SU-DHL-6 (cell line): ENCODE data around the gene SDK2.

Experiments
- H2AFZ ChIP-seq: fragments of 200-600 bp; sonication (generic); 2 replicates; pipeline ENCODE4 v1.6.1; 2014; ENCODE audit warnings: low read depth, mild to moderate bottlenecking, moderate library complexity, mixed read lengths, antibody characterized with exemption, low read length; ENCODE audit not compliant: severe bottlenecking
- H3F3A ChIP-seq: fragments of 200-600 bp; shearing (Covaris generic); 2 replicates; pipeline ENCODE4 v1.6.0; 2016; ENCODE audit warnings: antibody characterized with exemption, mild to moderate bottlenecking; ENCODE audit not compliant: insufficient read depth
- H3K27ac ChIP-seq: fragments of 200-600 bp; sonication (generic); 2 replicates; pipeline ENCODE4 v1.5.1; 2016; ENCODE audit warnings: low read depth, mild to moderate bottlenecking, low read length, moderate library complexity, mixed read lengths
- H3K27me3 ChIP-seq: fragments of 200-600 bp; sonication (generic), shearing (Covaris generic); 2 replicates; pipeline ENCODE4 v1.6.0; 2014; ENCODE audit warnings: mild to moderate bottlenecking, low read length
- H3K36me3 ChIP-seq: fragments of 200-600 bp; sonication (generic); 2 replicates; pipeline ENCODE4 v1.6.1; 2014; ENCODE audit warnings: mild to moderate bottlenecking, low read length, mixed read lengths
- H3K4me2 ChIP-seq: fragments of 300-600, 200-600 bp; shearing (Covaris generic), sonication (generic); 2 replicates; pipeline ENCODE4 v1.6.0; 2014; ENCODE audit warnings: low read length, low read depth, mild to moderate bottlenecking; ENCODE audit not compliant: poor library complexity, severe bottlenecking
- H3K4me3 ChIP-seq: fragments of 200-600 bp; sonication (generic); 2 replicates; pipeline ENCODE4 v1.5.1; 2014; ENCODE audit warnings: antibody characterized with exemption, low read length, mild to moderate bottlenecking, mixed read lengths; ENCODE audit not compliant: insufficient read depth, poor library complexity, severe bottlenecking
- H3K79me2 ChIP-seq: fragments of 200-600 bp; sonication (generic); 2 replicates; pipeline ENCODE4 v1.6.1; 2014; ENCODE audit warnings: mild to moderate bottlenecking, low read length, moderate library complexity; ENCODE audit not compliant: insufficient read depth
- H3K9ac ChIP-seq: fragments of 200-600 bp; sonication (generic); 2 replicates; pipeline ENCODE4 v1.7.0; 2014; ENCODE audit warnings: mild to moderate bottlenecking, low read length
- H3K9me2 ChIP-seq: fragments of 200-600 bp; sonication (generic); replicated peaks from 2 replicates; pipeline ENCODE4 v1.6.1; 2014; ENCODE audit warnings: low read length; ENCODE audit not compliant: insufficient read depth
- H3K9me3 ChIP-seq: fragments of 200-600 bp; sonication (generic); 2 replicates; pipeline ENCODE4 v1.6.1; 2014; ENCODE audit warnings: low read length, mixed read lengths; ENCODE audit not compliant: insufficient read depth
- H4K20me1 ChIP-seq: fragments of 200-600 bp; sonication (generic); 2 replicates; pipeline ENCODE4 v1.6.1; 2014; ENCODE audit warnings: low read depth, mild to moderate bottlenecking, antibody characterized with exemption, low read length, moderate library complexity, mixed read lengths
- CTCF ChIP-seq: fragments of 200-600 bp; sonication (generic); IDR thresholded peaks from one replicate; pipeline ENCODE4 v1.5.1; 2017; ENCODE audit warnings: antibody characterized with exemption, mild to moderate bottlenecking, low read length, moderate library complexity; ENCODE audit not compliant: insufficient read depth, poor library complexity, severe bottlenecking
- EZH2phosphoT487 ChIP-seq: fragments of 200-600 bp; sonication (generic), shearing (Covaris generic); conservative IDR thresholded peaks from 2 replicates; pipeline ENCODE4 v1.6.1; 2018; ENCODE audit warnings: mild to moderate bottlenecking, antibody characterized with exemption, low read length, moderate library complexity, mixed read lengths

SDK2 gene

GRCh38 chr17:73595931-73596330, 48.3 kb downstream of the SDK2 start:
- Histone ChIP-seq H4K20me1 (no peaks in the 10 kb centered on the region), H2AFZ (no peak overlapping the region), H3K27me3 (no peaks in the 10 kb centered on the region), H3K9me3 (no peaks in the 10 kb centered on the region), H3K79me2 (no peaks in the 10 kb centered on the region), H3F3A (no peaks in the 10 kb centered on the region), H3K27ac (no peak overlapping the region), H3K4me2 (no peak overlapping the region), H3K9ac (no peak overlapping the region), H3K4me3 (no peak overlapping the region), H3K36me3 (no peaks in the 10 kb centered on the region), H3K9me2 (no peaks in the 10 kb centered on the region)
- TF ChIP-seq CTCF (no peak), EZH2phosphoT487 (no peak)

- no peaks in the 10 kb centered on the region for H3K36me3 ChIP-seq
- H3K9me2 ChIP-seq = no peaks in the 10 kb centered on the region
- no peak overlapping the region for H3K4me3 ChIP-seq
- TF ChIP-seq CTCF (peak; percentile 48), EZH2phosphoT487 (no peak)
- no peaks in the 10 kb centered on the region for H3K9me3 ChIP-seq
- H2AFZ ChIP-seq = no peak overlapping the region
- no peak overlapping the region for H3K9ac ChIP-seq
- no peaks in the 10 kb centered on the region for H4K20me1 ChIP-seq
- no peaks in the 10 kb centered on the region for H3F3A ChIP-seq
- H3K79me2 ChIP-seq = no peaks in the 10 kb centered on the region
- H3K27ac ChIP-seq = no peak overlapping the region
- no peaks in the 10 kb centered on the region for H3K27me3 ChIP-seq
- H3K4me2 ChIP-seq = no peak overlapping the region
These were observed 48.8 kb downstream of the SDK2 start for GRCh38 chr17:73595479-73595878.

- Histone ChIP-seq H3K27ac (no peak overlapping the region), H3K9me3 (no peaks in the 10 kb centered on the region), H3K4me3 (no peak overlapping the region), H3F3A (no peaks in the 10 kb centered on the region), H3K9me2 (no peaks in the 10 kb centered on the region), H4K20me1 (no peaks in the 10 kb centered on the region), H3K36me3 (no peaks in the 10 kb centered on the region), H3K4me2 (no peak overlapping the region), H3K79me2 (no peaks in the 10 kb centered on the region), H2AFZ (no peak overlapping the region), H3K27me3 (no peaks in the 10 kb centered on the region), H3K9ac (no peak overlapping the region)
- no peak for TF ChIP-seq EZH2phosphoT487
- no peak for TF ChIP-seq CTCF
These were observed 49.2 kb downstream of the SDK2 start for GRCh38 chr17:73595068-73595467.

GRCh38 chr17:73594598-73594997, 49.6 kb downstream of the SDK2 start:
- Histone ChIP-seq H3K27ac (no peak overlapping the region), H3F3A (no peaks in the 10 kb centered on the region), H3K4me2 (no peak overlapping the region), H3K9me3 (no peaks in the 10 kb centered on the region), H3K79me2 (no peaks in the 10 kb centered on the region), H3K4me3 (no peak overlapping the region), H3K36me3 (no peaks in the 10 kb centered on the region), H4K20me1 (no peaks in the 10 kb centered on the region), H3K9me2 (no peaks in the 10 kb centered on the region), H3K9ac (no peak overlapping the region), H2AFZ (no peak overlapping the region), H3K27me3 (no peaks in the 10 kb centered on the region)
- no peak for TF ChIP-seq CTCF
- no peak for TF ChIP-seq EZH2phosphoT487
